IMR-90 (cell line): ENCODE measurements around the gene PRR14L.
"Not testable (repeated sequence)": the region's sequence is repeated elsewhere in the genome, so short reads cannot be mapped to it uniquely, and the experiment has no call there.

Source experiments
- BHLHE40 ChIP-seq: fragments of 150-350 bp; IDR thresholded peaks from 2 replicates; pipeline ENCODE4 v1.6.1; 2016; ENCODE audit warnings: mild to moderate bottlenecking, low read depth, low read length
- CEBPB ChIP-seq: IDR thresholded peaks from 2 replicates; pipeline ENCODE4 v1.6.1; 2012; ENCODE audit warnings: low read depth, low read length, improper control_type of control experiment
- NFE2L2 ChIP-seq: fragments of 150-350 bp; IDR thresholded peaks from 2 replicates; pipeline ENCODE4 v1.6.1; 2016; ENCODE audit warnings: low read depth, mild to moderate bottlenecking, low read length
- POLR2A ChIP-seq: IDR thresholded peaks from 2 replicates; pipeline ENCODE4 v1.6.1; 2012; ENCODE audit warnings: mild to moderate bottlenecking, low read depth, low read length
- RAD21 ChIP-seq: IDR thresholded peaks from 2 replicates; pipeline ENCODE4 v1.6.1; 2012; ENCODE audit warnings: low read length, improper control_type of control experiment
- RFX5 ChIP-seq: IDR thresholded peaks from 2 replicates; pipeline ENCODE4 v1.8.0; 2012; ENCODE audit warnings: low read depth, mild to moderate bottlenecking, low read length, moderate library complexity
- SMC3 ChIP-seq: fragments of 150-350 bp; IDR thresholded peaks from 2 replicates; pipeline ENCODE4 v1.6.1; 2016; ENCODE audit warnings: low read depth, mild to moderate bottlenecking, antibody characterized with exemption, low read length, moderate library complexity
- TF ChIP-seq, protein P1 (sequence below): conservative IDR thresholded peaks from 2 replicates; pipeline ENCODE4 v1.5.1; 2012; ENCODE audit warnings: mild to moderate bottlenecking, low read depth, low read length, improper control_type of control experiment
- TF ChIP-seq, protein P2 (sequence below): fragments of 150-350 bp; IDR thresholded peaks from 2 replicates; pipeline ENCODE4 v1.6.1; 2017; ENCODE audit warnings: mild to moderate bottlenecking, antibody characterized with exemption, low read length, low read depth

DNA sequence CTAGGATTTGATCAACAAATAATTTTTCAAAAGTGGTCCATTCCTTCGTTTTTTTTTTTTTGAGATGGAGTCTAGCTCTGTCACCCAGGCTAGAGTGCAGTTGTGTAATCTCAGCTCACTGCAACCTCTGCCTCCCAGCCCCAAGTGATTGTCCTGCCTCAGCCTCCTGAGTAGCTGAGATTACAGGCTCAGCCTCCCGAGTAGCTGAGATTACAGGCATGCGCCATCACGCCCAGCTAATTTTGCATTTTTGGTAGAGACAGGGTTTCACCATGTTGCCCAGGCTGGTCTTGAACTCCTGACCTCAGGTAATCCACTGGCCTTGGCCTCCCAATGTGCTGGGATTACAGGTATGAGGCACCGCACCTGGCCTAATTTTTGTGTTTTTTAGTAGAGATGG lies 8.9 kb upstream of the PRR14L start:
- not testable (repeated sequence) for TF ChIP-seq RFX5, POLR2A, CEBPB, RAD21, BHLHE40, NFE2L2, SMC3
- TF ChIP-seq, protein P1, sequence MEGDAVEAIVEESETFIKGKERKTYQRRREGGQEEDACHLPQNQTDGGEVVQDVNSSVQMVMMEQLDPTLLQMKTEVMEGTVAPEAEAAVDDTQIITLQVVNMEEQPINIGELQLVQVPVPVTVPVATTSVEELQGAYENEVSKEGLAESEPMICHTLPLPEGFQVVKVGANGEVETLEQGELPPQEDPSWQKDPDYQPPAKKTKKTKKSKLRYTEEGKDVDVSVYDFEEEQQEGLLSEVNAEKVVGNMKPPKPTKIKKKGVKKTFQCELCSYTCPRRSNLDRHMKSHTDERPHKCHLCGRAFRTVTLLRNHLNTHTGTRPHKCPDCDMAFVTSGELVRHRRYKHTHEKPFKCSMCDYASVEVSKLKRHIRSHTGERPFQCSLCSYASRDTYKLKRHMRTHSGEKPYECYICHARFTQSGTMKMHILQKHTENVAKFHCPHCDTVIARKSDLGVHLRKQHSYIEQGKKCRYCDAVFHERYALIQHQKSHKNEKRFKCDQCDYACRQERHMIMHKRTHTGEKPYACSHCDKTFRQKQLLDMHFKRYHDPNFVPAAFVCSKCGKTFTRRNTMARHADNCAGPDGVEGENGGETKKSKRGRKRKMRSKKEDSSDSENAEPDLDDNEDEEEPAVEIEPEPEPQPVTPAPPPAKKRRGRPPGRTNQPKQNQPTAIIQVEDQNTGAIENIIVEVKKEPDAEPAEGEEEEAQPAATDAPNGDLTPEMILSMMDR: not testable (repeated sequence)
- TF ChIP-seq, protein P2, sequence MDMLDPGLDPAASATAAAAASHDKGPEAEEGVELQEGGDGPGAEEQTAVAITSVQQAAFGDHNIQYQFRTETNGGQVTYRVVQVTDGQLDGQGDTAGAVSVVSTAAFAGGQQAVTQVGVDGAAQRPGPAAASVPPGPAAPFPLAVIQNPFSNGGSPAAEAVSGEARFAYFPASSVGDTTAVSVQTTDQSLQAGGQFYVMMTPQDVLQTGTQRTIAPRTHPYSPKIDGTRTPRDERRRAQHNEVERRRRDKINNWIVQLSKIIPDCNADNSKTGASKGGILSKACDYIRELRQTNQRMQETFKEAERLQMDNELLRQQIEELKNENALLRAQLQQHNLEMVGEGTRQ: not testable (repeated sequence)
